Esophagus mucosa (tissue), 1 donor: ENCODE measurements around the gene INVS. TPM values are rescaled to one million over a fixed set of nuclear protein-coding genes. Genes with fewer than 3 reads are reported as not detected.
"Not testable (repeated sequence)": the region's sequence is repeated elsewhere in the genome, so short reads cannot be mapped to it uniquely, and the experiment has no call there.

Experiments used
- ATAC-seq: fragments of 200-7000 bp; cut with Tn5 transposase; one replicate; pipeline ENCODE4 v1.9.1; 2020
- total RNA-seq: library from RNA; stranded (reverse); gene quantifications from one replicate; pipeline ENCODE4 v1.2.4, GENCODE V29; 2023
- donor health status: DM: yes; HTN: yes; CAD: no.

Gene INVS
- total RNA-seq, 1 donor from 2014 or later: 8.6 TPM

GRCh38 chr9:100282388-100282719, 183.3 kb downstream of the INVS start:
- no peak for ATAC-seq

- ATAC-seq: no peak
Observed at GRCh38 chr9:100284247-100284646, 185.2 kb downstream of the INVS start.

- ATAC-seq: no peak
Observed at GRCh38 chr9:100285080-100285479, 186.0 kb downstream of the INVS start.

- ATAC-seq: no peak
Observed at GRCh38 chr9:100285601-100286000, 186.6 kb downstream of the INVS start.

GRCh38 chr9:100286257-100286656, 187.2 kb downstream of the INVS start:
- no peak for ATAC-seq

GRCh38 chr9:100287186-100287585, 188.1 kb downstream of the INVS start:
- ATAC-seq: no peak

- no peak for ATAC-seq
Observed at GRCh38 chr9:100290714-100291113, 191.7 kb downstream of the INVS start.

DNA sequence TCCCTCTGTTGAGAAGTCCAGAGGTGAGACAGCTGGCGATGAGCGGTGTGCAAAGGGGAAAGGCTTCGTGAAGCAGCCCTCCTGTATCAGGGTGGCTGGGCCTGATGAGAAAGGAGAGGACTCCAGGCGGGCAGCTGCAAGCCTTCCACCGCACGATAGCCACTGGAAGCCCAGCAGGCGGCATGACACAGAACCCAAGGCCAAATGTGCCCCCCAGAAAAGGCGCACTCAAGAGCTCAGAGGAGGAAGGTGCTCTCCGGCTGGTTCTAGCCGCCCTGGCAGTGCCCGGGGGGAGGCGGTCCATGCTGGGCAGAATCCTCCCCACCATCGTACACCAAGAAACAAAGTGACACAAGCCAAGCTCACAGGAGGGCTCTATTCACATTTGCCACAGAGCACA, 193.4 kb downstream of the INVS start:
- no peak for ATAC-seq

- ATAC-seq: no peak
Observed at GRCh38 chr9:100294341-100294740, 195.3 kb downstream of the INVS start.

DNA sequence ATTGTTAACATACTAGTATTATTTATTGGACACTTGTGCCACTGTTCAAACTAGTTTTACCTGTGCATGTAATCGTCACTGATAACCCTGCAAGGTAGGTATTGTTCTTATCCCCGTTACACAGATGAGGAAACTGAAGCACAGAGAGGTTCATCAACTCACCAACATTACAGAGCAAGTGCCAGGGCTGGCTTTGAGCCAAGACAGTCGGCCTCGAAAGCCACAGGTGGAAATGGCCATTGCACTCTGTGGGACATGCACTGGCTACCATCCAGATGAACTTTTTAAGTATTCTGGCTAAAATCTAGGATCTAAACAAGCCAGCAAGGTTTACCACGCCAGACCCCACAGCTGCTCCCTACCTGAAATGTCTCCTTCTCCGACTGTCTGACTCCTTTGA, 195.8 kb downstream of the INVS start:
- no peak for ATAC-seq

DNA sequence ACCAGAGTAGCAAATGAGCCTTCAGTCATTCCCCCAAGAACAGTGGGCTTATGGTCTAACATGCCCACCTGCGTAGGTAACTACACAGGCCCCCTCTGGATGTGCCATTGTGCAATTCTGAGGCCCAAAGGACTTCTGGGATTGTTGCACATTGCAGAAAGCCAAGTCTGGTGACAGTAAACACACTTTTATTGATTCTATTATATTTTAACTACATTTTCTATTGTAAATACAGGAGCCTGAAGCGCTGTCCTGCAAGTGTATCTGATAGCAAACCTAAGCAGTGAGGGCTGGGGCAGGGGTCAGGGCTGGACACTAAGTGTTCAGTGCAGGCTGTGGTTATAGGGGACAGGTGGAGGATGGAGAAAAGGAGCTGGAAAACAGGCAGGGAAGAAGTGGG, 196.2 kb downstream of the INVS start:
- ATAC-seq: no peak

DNA sequence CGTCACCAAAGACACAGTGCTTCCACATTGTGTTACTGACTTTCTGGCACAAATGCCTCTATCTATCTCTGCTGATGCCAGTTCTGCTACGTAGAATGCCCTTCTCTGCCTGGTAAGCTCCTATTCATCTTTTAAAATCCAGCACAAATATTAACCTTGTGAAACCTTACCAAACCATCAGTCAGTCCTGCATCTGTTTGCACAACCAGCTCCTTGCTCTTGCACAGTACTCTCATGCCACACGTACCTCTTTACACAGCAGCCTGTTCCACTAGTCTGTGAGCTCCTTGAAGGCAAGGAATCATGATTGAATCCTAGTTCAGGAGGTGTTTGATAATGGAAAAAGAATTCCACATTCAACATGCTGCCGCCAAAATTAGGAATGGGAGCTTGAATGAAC, 197.4 kb downstream of the INVS start:
- ATAC-seq: no peak

GRCh38 chr9:100298378-100298777, 199.3 kb downstream of the INVS start:
- no peak for ATAC-seq

GRCh38 chr9:100303747-100304146, 204.7 kb downstream of the INVS start:
- no peak for ATAC-seq

- ATAC-seq: no peak
Observed at GRCh38 chr9:100306283-100306682, 207.2 kb downstream of the INVS start.

DNA sequence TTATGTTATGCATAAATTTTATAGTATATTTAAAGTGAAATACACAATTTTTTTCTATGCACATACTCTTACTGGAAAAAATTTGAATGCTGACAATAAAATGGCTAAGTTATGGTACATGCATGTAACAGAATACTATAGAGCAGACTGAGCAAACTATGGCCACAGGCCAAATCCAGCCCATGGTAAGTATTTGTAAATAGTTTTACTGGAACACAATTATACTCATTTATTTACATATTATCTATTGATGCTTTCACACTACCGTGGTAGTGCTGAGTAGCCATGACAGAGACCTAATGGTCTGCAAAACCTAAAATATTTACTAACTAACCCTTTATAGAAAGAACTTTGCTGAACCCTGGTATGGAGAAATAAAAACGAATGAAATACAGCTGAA, 208.0 kb downstream of the INVS start:
- no peak for ATAC-seq

- no peak for ATAC-seq
Observed at GRCh38 chr9:100308965-100309564, 210.0 kb downstream of the INVS start.

- ATAC-seq: no peak
Observed at GRCh38 chr9:100309992-100310391, 210.9 kb downstream of the INVS start.

- ATAC-seq: no peak
Observed at GRCh38 chr9:100315561-100315960, 216.5 kb downstream of the INVS start.

DNA sequence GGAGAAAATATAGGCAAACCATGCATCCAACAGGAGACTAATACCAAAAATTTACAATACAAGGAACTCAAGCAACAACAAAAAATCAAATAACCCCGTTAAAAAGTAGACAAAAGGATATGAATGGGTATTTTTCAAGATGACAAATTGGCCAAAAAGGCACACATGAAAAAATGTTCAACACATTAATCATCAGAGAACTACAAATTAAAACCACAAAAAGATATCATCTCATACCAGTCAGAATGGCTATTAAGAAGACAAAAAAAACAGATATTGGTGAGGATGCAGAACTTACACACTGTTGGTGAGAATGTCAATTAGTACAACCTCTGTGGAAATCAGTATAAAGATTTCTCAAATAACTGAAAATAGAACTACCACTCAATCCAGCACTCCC, 218.7 kb downstream of the INVS start:
- no peak for ATAC-seq

GRCh38 chr9:100322954-100323536, 224.0 kb downstream of the INVS start:
- ATAC-seq: no peak

GRCh38 chr9:100324594-100325200, 225.7 kb downstream of the INVS start:
- ATAC-seq: no peak

- not testable (repeated sequence) for ATAC-seq
Observed at GRCh38 chr9:100338736-100339135, 239.7 kb downstream of the INVS start.

- ATAC-seq: no peak
Observed at GRCh38 chr9:100340224-100340623, 241.2 kb downstream of the INVS start.

- ATAC-seq: no peak
Observed at GRCh38 chr9:100341889-100342288, 242.8 kb downstream of the INVS start.
